GM23338 (cell line): ENCODE results near the gene TRIM31. TPM values are rescaled to one million over a fixed set of nuclear protein-coding genes. Genes with fewer than 3 reads are reported as not detected.

Experiments
- ATAC-seq: fragments of 200-7000 bp; cut with Tn5 transposase; 3 replicates; pipeline ENCODE4 v1.9.1; 2020
- DNase-seq: peaks from one replicate; pipeline ENCODE4 v3.0.0-alpha.2; 2015; ENCODE audit warnings: low spot score
- H2AFZ ChIP-seq: fragments of 200-600 bp; sonication (generic); 2 replicates; pipeline ENCODE4 v1.8.0; 2016; ENCODE audit warnings: antibody characterized with exemption, mild to moderate bottlenecking, moderate library complexity
- H3F3A ChIP-seq: fragments of 200-600 bp; sonication (generic); replicated peaks from 2 replicates; pipeline ENCODE4 v1.8.0; 2017; ENCODE audit warnings: antibody characterized with exemption, mixed run types, low read depth
- H3K27ac ChIP-seq: fragments of 200-600 bp; sonication (generic); 2 replicates; pipeline ENCODE4 v1.6.1; 2016; ENCODE audit warnings: low read depth
- H3K27me3 ChIP-seq: fragments of 200-600 bp; sonication (generic); 2 replicates; pipeline ENCODE4 v1.8.0; 2016; ENCODE audit warnings: mild to moderate bottlenecking, mixed run types, moderate library complexity; ENCODE audit not compliant: insufficient read depth
- H3K36me3 ChIP-seq: fragments of 200-600 bp; sonication (generic); 2 replicates; pipeline ENCODE4 v1.8.0; 2016; ENCODE audit warnings: mild to moderate bottlenecking; ENCODE audit not compliant: insufficient read depth
- H3K4me1 ChIP-seq: fragments of 200-600 bp; sonication (generic); 2 replicates; pipeline ENCODE4 v1.8.0; 2016; ENCODE audit warnings: mild to moderate bottlenecking, moderate library complexity; ENCODE audit not compliant: insufficient read depth
- H3K4me2 ChIP-seq: fragments of 200-600 bp; sonication (generic); 2 replicates; pipeline ENCODE4 v1.7.1; 2017; ENCODE audit warnings: mixed run types
- H3K4me3 ChIP-seq: fragments of 200-600 bp; sonication (generic); 2 replicates; pipeline ENCODE4 v1.6.1; 2016; ENCODE audit warnings: mixed run types
- H3K79me2 ChIP-seq: fragments of 200-600 bp; sonication (generic); replicated peaks from 2 replicates; pipeline ENCODE4 v1.8.0; 2017; ENCODE audit warnings: mild to moderate bottlenecking; ENCODE audit not compliant: insufficient read depth
- H3K9me2 ChIP-seq: fragments of 200-600 bp; sonication (generic); 2 replicates; pipeline ENCODE4 v1.8.0; 2017; ENCODE audit not compliant: insufficient read depth
- H4K20me1 ChIP-seq: fragments of 200-600 bp; sonication (generic); replicated peaks from 2 replicates; pipeline ENCODE4 v1.8.0; 2017; ENCODE audit warnings: mild to moderate bottlenecking; ENCODE audit not compliant: insufficient read depth
- H3K27ac Mint-ChIP-seq: 2 replicates; pipeline ENCODE4 v1.8.0; 2020; ENCODE audit warnings: inconsistent platforms, mild to moderate bottlenecking, moderate library complexity, mixed read lengths
- H3K27me3 Mint-ChIP-seq: 3 replicates; pipeline ENCODE4 v1.8.0; 2022; ENCODE audit warnings: low read depth, mild to moderate bottlenecking, moderate library complexity, mixed read lengths, inconsistent platforms; ENCODE audit not compliant: insufficient read depth, poor library complexity
- H3K36me3 Mint-ChIP-seq: 3 replicates; pipeline ENCODE4 v1.8.0; 2021; ENCODE audit warnings: low read depth, mild to moderate bottlenecking, inconsistent platforms, moderate library complexity, mixed read lengths
- H3K4me1 Mint-ChIP-seq: 3 replicates; pipeline ENCODE4 v1.8.0; 2020; ENCODE audit warnings: mild to moderate bottlenecking, inconsistent platforms, mixed read lengths
- H3K4me3 Mint-ChIP-seq: 3 replicates; pipeline ENCODE4 v1.8.0; 2021; ENCODE audit warnings: moderate library complexity, mild to moderate bottlenecking, inconsistent platforms, mixed read lengths
- H3K9me3 Mint-ChIP-seq: 3 replicates; pipeline ENCODE4 v1.8.0; 2020; ENCODE audit warnings: moderate library complexity, mild to moderate bottlenecking, inconsistent platforms, mixed read lengths
- CREB1 ChIP-seq: fragments of 250-450 bp; sonication (Bioruptor Pico); IDR thresholded peaks from 2 replicates; pipeline ENCODE4 v1.5.0; 2020; ENCODE audit warnings: low read depth, mild to moderate bottlenecking, moderate library complexity
- EZH2 ChIP-seq: fragments of 200-600 bp; sonication (generic); IDR thresholded peaks from one replicate; pipeline ENCODE4 v1.8.0; 2017; ENCODE audit warnings: antibody characterized with exemption, mild to moderate bottlenecking, low read depth; ENCODE audit not compliant: unreplicated experiment
- EZH2phosphoT487 ChIP-seq: fragments of 200-600 bp; sonication (generic); IDR thresholded peaks from one replicate; pipeline ENCODE4 v1.8.1; 2018; ENCODE audit warnings: antibody characterized with exemption; ENCODE audit not compliant: unreplicated experiment
- JUNB ChIP-seq: IDR thresholded peaks from one replicate; pipeline ENCODE4 v1.6.1; 2016; ENCODE audit warnings: antibody characterized with exemption; ENCODE audit not compliant: unreplicated experiment
- NANOG ChIP-seq: IDR thresholded peaks from 2 replicates; pipeline ENCODE4 v1.6.1; 2016; ENCODE audit warnings: antibody characterized with exemption, borderline replicate concordance
- POLR2AphosphoS5 ChIP-seq: IDR thresholded peaks from 2 replicates; pipeline ENCODE4 v1.6.1; 2016; ENCODE audit warnings: antibody characterized with exemption, low read depth
- STAT1 ChIP-seq: IDR thresholded peaks from one replicate; pipeline ENCODE4 v1.6.1; 2016; ENCODE audit warnings: antibody characterized with exemption; ENCODE audit not compliant: unreplicated experiment
- ZNF114 ChIP-seq: fragments of 250-450 bp; sonication (Bioruptor Pico); IDR thresholded peaks from 2 replicates; pipeline ENCODE4 v1.5.0; 2020; ENCODE audit warnings: mild to moderate bottlenecking, moderate library complexity
- ZNF331 ChIP-seq: fragments of 250-450 bp; sonication (Bioruptor Pico); IDR thresholded peaks from 2 replicates; pipeline ENCODE4 v1.5.0; 2020; ENCODE audit warnings: low read depth, mild to moderate bottlenecking, moderate library complexity
- ZNF462 ChIP-seq: fragments of 250-450 bp; sonication (Bioruptor Pico); IDR thresholded peaks from 2 replicates; pipeline ENCODE4 v1.5.0; 2020; ENCODE audit warnings: mild to moderate bottlenecking, moderate library complexity
- polyA plus RNA-seq: library from polyadenylated mRNA; unstranded; fragments of >200 nt; fragmentation: Nextera tagmentation; extraction: Ambion mirVana; gene quantifications from 2 replicates; pipeline ENCODE4 v1.2.1, GENCODE V29; 2016
- total RNA-seq: library from RNA; depleted of rRNA; stranded (reverse); fragments of >200 nt; shearing (Covaris generic); gene quantifications from 2 replicates; pipeline ENCODE4 v1.2.3, GENCODE V29; 2014
- TF ChIP-seq, protein P1 (sequence below): IDR thresholded peaks from one replicate; pipeline ENCODE4 v1.6.1; 2018; ENCODE audit warnings: antibody characterized with exemption; ENCODE audit not compliant: unreplicated experiment
- TF ChIP-seq, protein P2 (sequence below): IDR thresholded peaks from 2 replicates; pipeline ENCODE4 v1.6.1; 2016; ENCODE audit warnings: antibody characterized with exemption
- TF ChIP-seq, protein P3 (sequence below), 2 experiments: fragments of 200-600 bp in 1 of 2; sonication (generic) in 1 of 2; conservative IDR thresholded peaks; 2 replicates each; pipeline versions ENCODE4 v1.5.1 to v1.6.1; 2016 to 2017; ENCODE audit warnings: antibody characterized with exemption in 2 of 2, low read depth in 2 of 2, mild to moderate bottlenecking in 2 of 2, moderate library complexity in 1 of 2

TRIM31 gene
- total and polyA plus RNA-seq, 2 experiments from 2014 or later, result 0.26 TPM; not detected in 1

- peaks cover 21% of the 10 kb centered on the region for H3K4me1 Mint-ChIP-seq
- peak overlapping the region; percentile 83 for H3K27ac ChIP-seq
- H3K4me1 ChIP-seq, result peaks cover 11% of the 10 kb centered on the region
- peak overlapping the region; percentile 87 for H3K4me3 ChIP-seq
- H3K9me2 ChIP-seq, result no peaks in the 10 kb centered on the region
- H4K20me1 ChIP-seq, result no peaks in the 10 kb centered on the region
- peak overlapping the region; percentile 87 for H3K4me3 Mint-ChIP-seq
- H3F3A ChIP-seq, result peaks cover 11% of the 10 kb centered on the region; the same call in 1 of the 2 replicates
- 0 out of 2 replicates have a peak, but pooled peaks cover 3% of the 10 kb centered on the region for H3K79me2 ChIP-seq
- peaks cover 4% of the 10 kb centered on the region; the same call in 2 of the 3 replicates for H3K36me3 Mint-ChIP-seq
- H3K27ac Mint-ChIP-seq, result peak overlapping the region; percentile 88
- H2AFZ ChIP-seq, result peak overlapping the region; percentile 89; the same call in 1 of the 2 replicates
- no peaks in the 10 kb centered on the region for H3K36me3 ChIP-seq
- peaks cover 17% of the 10 kb centered on the region for H3K27me3 Mint-ChIP-seq
- DNase-seq (no peak), ATAC-seq (no peak)
- H3K9me3 Mint-ChIP-seq, result no peaks in the 10 kb centered on the region
- peak overlapping the region; percentile 92 for H3K4me2 ChIP-seq
- H3K27me3 ChIP-seq, result peaks cover 17% of the 10 kb centered on the region
- TF ChIP-seq ZNF462 (CRISPR knock-in tag) (no peak), JUNB (no peak), CREB1 (no peak), NANOG (no peak), ZNF331 (no peak), EZH2 (no peak), STAT1 (no peak), POLR2AphosphoS5 (no peak), ZNF114 (CRISPR knock-in tag) (no peak), EZH2phosphoT487 (no peak)
- TF ChIP-seq, protein P1, sequence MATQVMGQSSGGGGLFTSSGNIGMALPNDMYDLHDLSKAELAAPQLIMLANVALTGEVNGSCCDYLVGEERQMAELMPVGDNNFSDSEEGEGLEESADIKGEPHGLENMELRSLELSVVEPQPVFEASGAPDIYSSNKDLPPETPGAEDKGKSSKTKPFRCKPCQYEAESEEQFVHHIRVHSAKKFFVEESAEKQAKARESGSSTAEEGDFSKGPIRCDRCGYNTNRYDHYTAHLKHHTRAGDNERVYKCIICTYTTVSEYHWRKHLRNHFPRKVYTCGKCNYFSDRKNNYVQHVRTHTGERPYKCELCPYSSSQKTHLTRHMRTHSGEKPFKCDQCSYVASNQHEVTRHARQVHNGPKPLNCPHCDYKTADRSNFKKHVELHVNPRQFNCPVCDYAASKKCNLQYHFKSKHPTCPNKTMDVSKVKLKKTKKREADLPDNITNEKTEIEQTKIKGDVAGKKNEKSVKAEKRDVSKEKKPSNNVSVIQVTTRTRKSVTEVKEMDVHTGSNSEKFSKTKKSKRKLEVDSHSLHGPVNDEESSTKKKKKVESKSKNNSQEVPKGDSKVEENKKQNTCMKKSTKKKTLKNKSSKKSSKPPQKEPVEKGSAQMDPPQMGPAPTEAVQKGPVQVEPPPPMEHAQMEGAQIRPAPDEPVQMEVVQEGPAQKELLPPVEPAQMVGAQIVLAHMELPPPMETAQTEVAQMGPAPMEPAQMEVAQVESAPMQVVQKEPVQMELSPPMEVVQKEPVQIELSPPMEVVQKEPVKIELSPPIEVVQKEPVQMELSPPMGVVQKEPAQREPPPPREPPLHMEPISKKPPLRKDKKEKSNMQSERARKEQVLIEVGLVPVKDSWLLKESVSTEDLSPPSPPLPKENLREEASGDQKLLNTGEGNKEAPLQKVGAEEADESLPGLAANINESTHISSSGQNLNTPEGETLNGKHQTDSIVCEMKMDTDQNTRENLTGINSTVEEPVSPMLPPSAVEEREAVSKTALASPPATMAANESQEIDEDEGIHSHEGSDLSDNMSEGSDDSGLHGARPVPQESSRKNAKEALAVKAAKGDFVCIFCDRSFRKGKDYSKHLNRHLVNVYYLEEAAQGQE, result no peak
- TF ChIP-seq, protein P2, sequence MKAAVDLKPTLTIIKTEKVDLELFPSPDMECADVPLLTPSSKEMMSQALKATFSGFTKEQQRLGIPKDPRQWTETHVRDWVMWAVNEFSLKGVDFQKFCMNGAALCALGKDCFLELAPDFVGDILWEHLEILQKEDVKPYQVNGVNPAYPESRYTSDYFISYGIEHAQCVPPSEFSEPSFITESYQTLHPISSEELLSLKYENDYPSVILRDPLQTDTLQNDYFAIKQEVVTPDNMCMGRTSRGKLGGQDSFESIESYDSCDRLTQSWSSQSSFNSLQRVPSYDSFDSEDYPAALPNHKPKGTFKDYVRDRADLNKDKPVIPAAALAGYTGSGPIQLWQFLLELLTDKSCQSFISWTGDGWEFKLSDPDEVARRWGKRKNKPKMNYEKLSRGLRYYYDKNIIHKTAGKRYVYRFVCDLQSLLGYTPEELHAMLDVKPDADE, result no peak
- TF ChIP-seq, protein P3, sequence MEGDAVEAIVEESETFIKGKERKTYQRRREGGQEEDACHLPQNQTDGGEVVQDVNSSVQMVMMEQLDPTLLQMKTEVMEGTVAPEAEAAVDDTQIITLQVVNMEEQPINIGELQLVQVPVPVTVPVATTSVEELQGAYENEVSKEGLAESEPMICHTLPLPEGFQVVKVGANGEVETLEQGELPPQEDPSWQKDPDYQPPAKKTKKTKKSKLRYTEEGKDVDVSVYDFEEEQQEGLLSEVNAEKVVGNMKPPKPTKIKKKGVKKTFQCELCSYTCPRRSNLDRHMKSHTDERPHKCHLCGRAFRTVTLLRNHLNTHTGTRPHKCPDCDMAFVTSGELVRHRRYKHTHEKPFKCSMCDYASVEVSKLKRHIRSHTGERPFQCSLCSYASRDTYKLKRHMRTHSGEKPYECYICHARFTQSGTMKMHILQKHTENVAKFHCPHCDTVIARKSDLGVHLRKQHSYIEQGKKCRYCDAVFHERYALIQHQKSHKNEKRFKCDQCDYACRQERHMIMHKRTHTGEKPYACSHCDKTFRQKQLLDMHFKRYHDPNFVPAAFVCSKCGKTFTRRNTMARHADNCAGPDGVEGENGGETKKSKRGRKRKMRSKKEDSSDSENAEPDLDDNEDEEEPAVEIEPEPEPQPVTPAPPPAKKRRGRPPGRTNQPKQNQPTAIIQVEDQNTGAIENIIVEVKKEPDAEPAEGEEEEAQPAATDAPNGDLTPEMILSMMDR (conservative IDR thresholded peaks at IDR 0.05; ENCODE audit: low read depth in 2 of 2), result no peak
Observed at GRCh38 chr6:30066082-30066481, 46.8 kb downstream of the TRIM31 start.
